SK-N-SH treated with all-trans-retinoic acid at 6 μM for 48 hours (cell line): ENCODE measurements around the gene RXRA.

Experiments
- CSDC2 ChIP-seq: fragments of 250-450 bp; sonication (Bioruptor Pico); IDR thresholded peaks from 2 replicates; pipeline ENCODE4 v1.5.0; 2020; ENCODE audit warnings: mild to moderate bottlenecking, moderate library complexity
- ESRRG ChIP-seq: fragments of 250-450 bp; sonication (Bioruptor Pico); IDR thresholded peaks from 2 replicates; pipeline ENCODE4 v1.6.1; 2021; ENCODE audit warnings: mild to moderate bottlenecking
- ZFP3 ChIP-seq: fragments of 250-450 bp; sonication (Bioruptor Pico); IDR thresholded peaks from 2 replicates; pipeline ENCODE4 v1.5.0; 2020; ENCODE audit warnings: mild to moderate bottlenecking, moderate library complexity
- ZFP30 ChIP-seq: fragments of 450-650 bp; formaldehyde crosslinking; IDR thresholded peaks from 2 replicates; pipeline ENCODE4 v1.5.0; 2022; ENCODE audit warnings: mild to moderate bottlenecking, moderate library complexity
- ZNF565 ChIP-seq: fragments of 450-650 bp; formaldehyde crosslinking; conservative IDR thresholded peaks from 2 replicates; pipeline ENCODE4 v1.5.0; 2020; ENCODE audit warnings: low read depth, mild to moderate bottlenecking, moderate library complexity

DNA sequence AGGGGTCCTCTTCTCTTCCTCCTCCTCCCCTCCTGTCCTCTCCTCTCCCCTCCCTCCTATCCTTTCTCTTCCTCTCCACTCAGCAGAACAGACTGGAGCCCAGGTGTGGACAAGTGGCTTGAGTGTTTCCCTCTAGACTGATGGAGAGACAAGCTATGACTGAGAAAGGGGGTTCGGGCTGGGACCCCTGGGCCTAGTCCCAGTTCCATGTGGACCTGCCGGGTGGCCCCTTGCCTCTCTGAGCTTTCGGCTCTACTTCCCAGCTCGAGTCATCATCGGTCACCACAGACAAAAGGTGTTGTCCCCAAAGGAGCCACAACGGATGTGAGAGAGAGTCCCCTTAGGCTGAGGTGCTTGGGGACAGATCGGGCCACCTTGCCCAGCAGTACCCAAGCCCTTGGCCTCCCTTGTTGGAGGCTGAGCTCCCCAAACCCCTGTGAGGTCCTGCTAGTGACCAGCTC, 3.4 kb upstream of the RXRA start:
- TF ChIP-seq ZFP3 (CRISPR knock-in tag), result no peak
- no peak for TF ChIP-seq ESRRG (CRISPR knock-in tag)
- no peak for TF ChIP-seq CSDC2 (CRISPR knock-in tag)
- TF ChIP-seq ZNF565 (CRISPR knock-in tag), result no peak
- TF ChIP-seq ZFP30 (CRISPR knock-in tag), result no peak
